HG02870 (cell line): Measurements from ENCODE around the gene OPHN1.
"Not testable (repeated sequence)": the region's sequence is repeated elsewhere in the genome, so short reads cannot be mapped to it uniquely, and the experiment has no call there.

Experiments used
- ATAC-seq: cut with Tn5 transposase; IDR thresholded peaks from one replicate; pipeline ENCODE4 v1.9.1; 2021; ENCODE audit warnings: mild to moderate bottlenecking, moderate library complexity; ENCODE audit not compliant: unreplicated experiment

Gene OPHN1

GRCh38 chrX:68363984-68364383 lies 69.3 kb downstream of the OPHN1 start:
- no peak for ATAC-seq

DNA sequence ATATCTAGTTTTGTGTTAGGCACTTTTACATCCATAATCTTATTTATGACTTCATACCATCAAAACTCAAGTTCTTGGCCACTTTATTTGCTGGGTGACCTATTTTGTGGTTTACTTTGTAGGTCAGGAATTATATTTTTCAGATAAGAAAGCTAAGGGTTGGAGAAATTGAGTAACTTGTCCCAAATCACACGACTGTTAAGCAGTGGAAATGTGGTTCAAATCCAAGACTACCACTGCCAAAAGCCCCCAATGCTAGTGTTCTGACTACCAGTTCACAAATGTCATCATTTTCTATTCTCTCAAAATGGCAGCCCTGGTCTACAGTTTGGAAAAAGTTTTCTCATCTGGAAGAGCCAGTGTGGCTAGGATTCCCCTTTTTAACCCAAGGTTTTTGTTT lies 74.6 kb downstream of the OPHN1 start:
- no peak for ATAC-seq

DNA sequence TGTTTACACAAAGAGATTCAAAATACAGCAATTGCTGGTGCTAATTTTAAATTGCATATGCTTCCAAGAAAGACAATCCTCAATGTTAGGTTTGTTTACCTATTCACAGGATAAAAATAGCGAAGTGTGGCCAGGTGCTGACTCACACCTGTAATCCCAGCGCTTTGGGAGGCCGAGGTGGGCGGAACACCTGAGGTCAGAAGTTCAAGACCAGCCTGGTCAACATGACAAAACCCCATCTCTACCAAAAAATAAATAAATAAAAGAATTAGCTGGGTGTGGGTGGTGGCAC lies 77.7 kb downstream of the OPHN1 start:
- no peak for ATAC-seq

DNA sequence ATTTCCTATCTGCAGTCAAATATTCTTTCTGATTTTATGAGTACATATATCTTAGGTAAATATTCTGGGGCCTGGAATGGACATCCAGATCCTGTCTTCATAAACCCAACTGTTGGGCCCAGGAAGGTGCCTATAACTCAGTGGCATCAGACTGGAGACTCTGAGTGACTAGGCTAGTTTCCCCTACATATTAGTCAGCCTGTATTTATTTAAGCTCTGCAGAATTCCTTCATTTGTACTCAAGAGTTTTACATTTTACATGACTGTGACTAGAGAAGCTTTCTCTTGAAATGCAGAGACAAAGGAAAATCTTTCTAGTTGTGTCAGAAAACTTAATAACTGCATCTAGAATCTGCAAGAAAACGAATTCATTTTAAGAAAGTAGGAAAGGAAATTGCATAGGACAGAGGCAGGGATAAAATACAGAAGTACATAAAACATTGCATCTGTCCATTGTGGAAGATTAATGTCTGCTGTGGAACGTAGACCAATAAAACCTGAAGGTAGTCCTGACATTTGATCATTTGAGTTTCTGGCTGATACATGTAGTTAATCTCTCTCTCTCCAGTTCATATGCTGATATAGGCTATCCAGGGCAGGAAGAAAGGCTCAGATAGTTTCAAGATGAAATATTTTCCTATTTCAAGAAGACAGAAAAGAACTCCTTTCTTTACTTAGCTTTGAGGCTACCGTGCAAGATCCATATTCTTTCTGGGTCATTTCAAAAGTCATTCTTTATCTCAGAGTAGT lies 78.2 kb downstream of the OPHN1 start:
- ATAC-seq = no peak

- ATAC-seq = no peak
Observed at GRCh38 chrX:68345025-68345424, 88.3 kb downstream of the OPHN1 start.

- ATAC-seq = no peak
Observed at GRCh38 chrX:68343551-68343950, 89.7 kb downstream of the OPHN1 start.

DNA sequence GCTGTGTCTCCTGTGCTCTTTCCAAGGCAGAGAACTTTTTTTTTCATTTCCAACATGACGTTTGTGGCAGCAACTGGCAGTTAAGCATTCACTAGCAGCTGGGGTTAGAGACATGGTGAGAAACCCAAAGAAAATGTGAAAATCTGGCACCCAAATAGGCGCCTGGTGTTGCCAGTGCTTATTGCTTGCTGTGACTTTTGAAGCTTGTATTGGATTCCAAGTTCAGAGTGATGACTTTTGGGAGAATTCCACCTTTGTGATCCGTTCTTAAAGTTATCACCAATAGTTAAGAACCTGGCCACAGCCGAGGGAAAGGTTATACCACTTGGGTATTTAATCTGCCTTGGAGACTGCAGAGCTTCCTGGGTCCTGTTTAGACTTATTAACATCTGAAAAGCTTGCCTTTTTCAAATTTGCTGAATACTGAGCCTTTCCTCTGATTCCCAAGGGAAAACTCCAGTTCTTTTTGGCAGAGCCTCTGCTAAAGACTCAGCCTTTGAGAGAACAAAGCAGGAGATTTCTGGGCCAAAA lies 101.0 kb downstream of the OPHN1 start:
- ATAC-seq = no peak

DNA sequence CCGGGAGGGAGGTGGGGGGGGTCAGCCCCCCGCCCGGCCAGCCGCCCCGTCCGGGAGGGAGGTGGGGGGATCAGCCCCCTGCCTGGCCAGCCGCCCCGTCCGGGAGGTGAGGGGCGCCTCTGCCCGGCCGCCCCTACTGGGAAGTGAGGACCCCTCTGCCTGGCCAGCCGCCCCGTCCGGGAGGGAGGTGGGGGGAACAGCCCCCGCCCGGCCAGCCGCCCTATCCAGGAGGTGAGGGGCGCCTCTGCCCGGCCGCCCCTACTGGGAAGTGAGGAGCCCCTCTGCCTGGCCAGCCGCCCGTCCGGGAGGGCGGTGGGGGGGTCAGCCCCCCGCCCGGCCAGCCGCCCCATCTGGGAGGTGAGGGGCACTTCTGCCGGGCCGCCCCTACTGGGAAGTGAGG lies 106.5 kb downstream of the OPHN1 start:
- ATAC-seq = not testable (repeated sequence)

DNA sequence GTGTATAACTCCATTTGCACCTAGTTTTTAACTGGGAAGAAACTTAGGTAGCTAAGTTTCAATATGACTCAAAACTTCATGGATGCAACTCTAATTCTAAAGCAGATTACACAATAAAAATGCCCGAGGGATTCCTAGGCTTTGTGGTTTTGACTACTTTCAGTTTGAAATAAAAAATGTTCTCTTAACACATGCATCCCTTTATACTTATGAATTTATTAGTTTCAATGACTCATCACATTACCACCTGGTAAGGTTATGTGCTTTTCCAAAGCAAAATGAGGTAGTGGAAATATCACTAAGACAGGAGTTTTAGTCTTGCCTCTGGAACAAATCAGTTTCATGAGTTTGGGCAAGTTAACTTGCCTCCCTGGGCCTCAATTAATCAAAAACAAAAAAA lies 125.5 kb downstream of the OPHN1 start:
- no peak for ATAC-seq

- no peak for ATAC-seq
Observed at GRCh38 chrX:68304602-68305001, 128.7 kb downstream of the OPHN1 start.

- ATAC-seq = no peak
Observed at GRCh38 chrX:68299898-68300297, 133.4 kb downstream of the OPHN1 start.

GRCh38 chrX:68292471-68292870 lies 140.8 kb downstream of the OPHN1 start:
- no peak for ATAC-seq

- ATAC-seq = no peak
Observed at GRCh38 chrX:68288127-68288526, 145.2 kb downstream of the OPHN1 start.

DNA sequence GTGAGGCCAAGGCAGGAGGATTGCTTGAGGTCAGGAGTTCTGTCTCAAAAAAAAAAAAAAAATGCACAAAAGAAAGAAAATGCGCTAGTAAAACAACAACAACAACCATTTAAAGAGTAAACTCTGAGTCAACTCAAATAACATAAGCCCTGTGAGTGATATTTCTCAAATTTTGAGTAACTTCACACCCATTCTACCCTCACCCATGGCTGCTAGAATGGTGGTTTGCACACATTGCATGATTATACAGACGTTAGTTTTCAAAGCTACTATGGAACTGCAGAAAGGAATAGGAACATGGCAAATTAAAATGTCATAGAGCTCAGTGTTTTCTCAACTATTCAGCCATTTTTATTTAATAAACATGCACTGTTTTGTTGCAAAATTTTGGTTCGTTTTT lies 145.9 kb downstream of the OPHN1 start:
- no peak for ATAC-seq

- ATAC-seq = no peak
Observed at GRCh38 chrX:68286980-68287379, 146.3 kb downstream of the OPHN1 start.

GRCh38 chrX:68286076-68286475 lies 147.2 kb downstream of the OPHN1 start:
- no peak for ATAC-seq

- no peak for ATAC-seq
Observed at GRCh38 chrX:68284281-68284904, 148.9 kb downstream of the OPHN1 start.

DNA sequence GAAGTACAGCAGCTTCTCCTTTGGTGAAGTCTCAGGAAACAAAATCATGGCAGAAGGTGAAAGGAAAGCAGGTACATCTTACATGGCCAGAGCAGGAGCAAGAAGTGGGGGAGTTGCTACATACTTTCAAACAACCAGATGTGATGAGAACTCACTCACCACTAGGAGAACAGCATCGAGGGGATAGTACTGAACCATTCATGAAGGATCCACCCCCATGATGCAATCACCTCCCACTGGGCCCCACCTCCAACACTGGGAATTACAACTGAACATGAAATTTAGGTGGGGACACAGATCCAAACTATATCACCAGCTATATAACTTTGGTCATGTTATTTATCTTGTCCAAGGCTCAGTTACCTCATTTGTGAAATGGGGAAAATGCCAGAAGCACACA lies 159.4 kb downstream of the OPHN1 start:
- ATAC-seq = no peak

- ATAC-seq = not testable (repeated sequence)
Observed at GRCh38 chrX:68264793-68265192, 168.5 kb downstream of the OPHN1 start.

DNA sequence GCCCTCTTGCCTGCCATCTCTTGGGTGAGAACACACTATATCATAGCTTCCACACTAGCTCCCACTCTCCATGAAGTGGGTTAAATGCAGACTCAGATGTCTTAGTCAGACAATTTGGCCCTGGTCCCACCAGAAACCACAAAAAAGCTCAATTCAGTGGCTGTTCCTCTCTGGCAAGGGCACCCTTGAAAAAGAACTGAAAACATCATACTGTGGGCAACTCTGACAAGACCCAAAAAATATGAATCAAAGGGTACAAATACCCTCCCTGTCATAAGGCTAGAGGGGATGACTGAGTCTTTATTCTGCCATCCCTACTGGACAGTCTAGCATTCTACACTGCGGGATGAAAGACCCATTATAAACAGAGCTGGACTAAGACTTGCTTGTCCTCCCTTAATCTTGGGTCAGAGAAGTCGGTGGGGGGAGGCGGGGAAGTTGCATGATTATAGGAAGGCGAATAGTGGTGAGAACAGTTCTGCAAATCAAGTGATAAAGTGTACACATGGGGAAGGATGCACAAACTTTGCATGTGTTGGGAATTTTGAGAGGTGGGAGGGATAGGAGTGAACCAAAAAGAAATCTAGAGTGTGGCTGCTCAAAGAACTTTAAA lies 172.1 kb downstream of the OPHN1 start:
- ATAC-seq = no peak

GRCh38 chrX:68256990-68257389 lies 176.3 kb downstream of the OPHN1 start:
- ATAC-seq = no peak
